ENCODE data around the gene TRHDE. TPM values are rescaled to one million over a fixed set of nuclear protein-coding genes. Genes with fewer than 3 reads are reported as not detected.

Gene TRHDE
- total RNA-seq, 4 donors from 2014 or later: 0.05 to 0.81 (median 0.40) TPM

DNA sequence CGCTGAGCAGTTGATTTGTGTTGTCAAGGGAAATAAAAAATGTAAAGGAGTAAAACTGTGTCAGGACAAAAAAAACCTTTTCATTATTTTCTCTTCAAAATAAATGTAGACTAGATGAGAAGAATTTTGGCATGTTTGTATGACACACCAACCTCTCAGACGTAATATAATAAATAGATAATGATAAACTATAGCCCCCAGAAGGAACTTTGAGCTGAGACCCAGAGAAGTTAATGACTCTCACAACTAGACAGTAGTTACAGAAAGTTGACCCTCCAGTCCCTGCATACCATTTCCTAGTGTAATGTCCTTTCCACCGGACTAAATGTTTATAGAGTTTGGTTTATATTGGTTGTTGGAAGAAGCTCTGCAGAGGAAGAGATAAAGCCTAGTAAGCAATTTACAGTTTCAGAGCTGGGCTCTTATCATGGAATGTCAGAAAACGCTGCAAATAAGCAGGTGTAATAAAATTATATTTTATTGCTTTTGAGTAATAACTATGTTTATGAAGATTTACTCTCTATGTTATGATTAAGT lies 97.3 kb downstream of the TRHDE start:
- Histone ChIP-seq H3K4me3 (replicated peaks in 1 of 3) (no peak overlapping the region), H3K27me3 (no peaks in the 10 kb centered on the region), H3K36me3 (no peaks in the 10 kb centered on the region), H3K4me1 (no peaks in the 10 kb centered on the region), H3K9me3 (no peaks in the 10 kb centered on the region), H3K27ac (no peak overlapping the region)
- intact Hi-C loops (cut with DNase I): no loop called here
- 56 to 59% methylated on average over 4 of the region's 4 CpGs for WGBS, 2 donors
- TF ChIP-seq POLR2A (IDR thresholded peaks at IDR 0.05): no peak
- TF ChIP-seq, protein P1, sequence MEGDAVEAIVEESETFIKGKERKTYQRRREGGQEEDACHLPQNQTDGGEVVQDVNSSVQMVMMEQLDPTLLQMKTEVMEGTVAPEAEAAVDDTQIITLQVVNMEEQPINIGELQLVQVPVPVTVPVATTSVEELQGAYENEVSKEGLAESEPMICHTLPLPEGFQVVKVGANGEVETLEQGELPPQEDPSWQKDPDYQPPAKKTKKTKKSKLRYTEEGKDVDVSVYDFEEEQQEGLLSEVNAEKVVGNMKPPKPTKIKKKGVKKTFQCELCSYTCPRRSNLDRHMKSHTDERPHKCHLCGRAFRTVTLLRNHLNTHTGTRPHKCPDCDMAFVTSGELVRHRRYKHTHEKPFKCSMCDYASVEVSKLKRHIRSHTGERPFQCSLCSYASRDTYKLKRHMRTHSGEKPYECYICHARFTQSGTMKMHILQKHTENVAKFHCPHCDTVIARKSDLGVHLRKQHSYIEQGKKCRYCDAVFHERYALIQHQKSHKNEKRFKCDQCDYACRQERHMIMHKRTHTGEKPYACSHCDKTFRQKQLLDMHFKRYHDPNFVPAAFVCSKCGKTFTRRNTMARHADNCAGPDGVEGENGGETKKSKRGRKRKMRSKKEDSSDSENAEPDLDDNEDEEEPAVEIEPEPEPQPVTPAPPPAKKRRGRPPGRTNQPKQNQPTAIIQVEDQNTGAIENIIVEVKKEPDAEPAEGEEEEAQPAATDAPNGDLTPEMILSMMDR (IDR thresholded peaks at IDR 0.05): no peak
- no peak for DNase-seq

DNA sequence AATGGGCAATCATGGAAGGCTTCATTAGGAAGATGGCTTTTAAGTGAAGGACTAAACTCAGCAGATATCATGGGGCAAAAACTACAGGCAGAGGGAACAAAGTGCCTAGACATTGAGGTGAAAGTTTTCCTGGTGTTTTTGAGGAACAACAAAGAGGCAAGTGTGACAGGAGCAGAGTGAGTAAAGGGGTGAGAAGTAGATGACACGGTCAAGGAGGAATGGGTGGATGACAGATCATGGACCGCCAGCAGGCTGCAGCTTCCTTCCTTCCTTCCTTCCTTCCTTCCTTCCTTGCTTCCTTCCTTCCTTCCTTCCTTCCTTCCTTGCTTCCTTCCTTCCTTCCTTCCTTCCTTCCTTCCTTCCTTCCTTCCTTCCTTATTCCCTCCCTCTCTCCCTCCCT lies 108.3 kb downstream of the TRHDE start:
- intact Hi-C loops (cut with DNase I): no loop called here
- Histone ChIP-seq H3K4me1 (no peaks in the 10 kb centered on the region), H3K27ac (no peak overlapping the region), H3K9me3 (no peaks in the 10 kb centered on the region), H3K4me3 (replicated peaks in 1 of 3) (no peak overlapping the region), H3K27me3 (no peaks in the 10 kb centered on the region), H3K36me3 (no peaks in the 10 kb centered on the region)
- no peak for DNase-seq
- 86 to 90% methylated on average over 2 of the region's 2 CpGs for WGBS, 2 donors
- no peak for TF ChIP-seq POLR2A (IDR thresholded peaks at IDR 0.05)
- TF ChIP-seq, protein P1 (IDR thresholded peaks at IDR 0.05): no peak

DNA sequence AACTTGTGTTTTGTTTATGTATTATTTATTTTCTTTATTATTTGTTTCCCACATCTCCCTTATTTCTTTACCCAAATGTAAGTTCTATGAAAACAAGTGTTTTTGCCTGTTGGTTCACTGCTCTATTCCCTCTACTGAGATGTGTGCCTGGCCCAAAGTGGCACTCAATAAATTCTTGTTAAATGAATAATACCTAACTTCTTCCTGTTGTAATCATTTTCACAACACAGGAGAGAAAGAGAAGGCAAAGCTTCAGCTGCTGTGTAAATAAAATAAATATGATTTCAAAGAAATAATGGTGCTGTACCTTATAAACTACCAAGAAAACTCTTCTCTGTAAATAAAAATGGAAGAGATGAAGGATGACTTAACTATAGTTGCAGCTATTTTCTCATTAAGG lies 116.2 kb downstream of the TRHDE start:
- H3K9me3 ChIP-seq: no peaks in the 10 kb centered on the region
- TF ChIP-seq, protein P1 (IDR thresholded peaks at IDR 0.05): no peak
- TF ChIP-seq POLR2A (IDR thresholded peaks at IDR 0.05): no peak
- H3K4me3 ChIP-seq (replicated peaks in 1 of 3): no peak overlapping the region
- no peak for DNase-seq
- H3K27me3 ChIP-seq: no peaks in the 10 kb centered on the region
- H3K4me1 ChIP-seq: no peaks in the 10 kb centered on the region
- no peak overlapping the region for H3K27ac ChIP-seq
- H3K36me3 ChIP-seq: no peaks in the 10 kb centered on the region
- intact Hi-C loops (cut with DNase I): no loop called here

DNA sequence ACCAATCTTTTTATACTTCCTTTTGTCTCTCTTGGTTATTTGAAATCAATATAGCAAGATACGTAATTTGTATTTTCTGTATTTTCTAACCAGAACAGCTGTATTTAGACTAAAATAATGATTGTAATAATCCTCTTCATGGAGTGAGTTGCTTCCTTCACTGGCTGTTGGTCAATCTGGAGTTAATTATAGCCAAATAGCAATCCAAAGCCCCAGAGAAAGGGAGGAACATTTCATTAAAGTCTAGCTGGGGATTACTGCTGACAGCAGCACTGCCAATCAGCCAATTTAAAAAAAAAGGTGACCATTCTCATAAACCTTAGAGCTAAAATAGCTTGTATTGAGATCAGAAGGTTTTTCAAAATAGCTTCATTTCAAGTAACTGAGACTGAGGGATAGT lies 118.0 kb downstream of the TRHDE start:
- WGBS, 2 donors: 84 to 87% methylated on average over 1 of the region's 1 CpG
- DNase-seq: no peak
- no peaks in the 10 kb centered on the region for H3K27me3 ChIP-seq
- TF ChIP-seq POLR2A (IDR thresholded peaks at IDR 0.05): no peak
- TF ChIP-seq, protein P1 (IDR thresholded peaks at IDR 0.05): no peak
- no peak overlapping the region for H3K27ac ChIP-seq
- no peaks in the 10 kb centered on the region for H3K4me1 ChIP-seq
- no peaks in the 10 kb centered on the region for H3K9me3 ChIP-seq
- intact Hi-C loops (cut with DNase I): no loop called here
- H3K36me3 ChIP-seq: no peaks in the 10 kb centered on the region
- no peak overlapping the region for H3K4me3 ChIP-seq (replicated peaks in 1 of 3)

DNA sequence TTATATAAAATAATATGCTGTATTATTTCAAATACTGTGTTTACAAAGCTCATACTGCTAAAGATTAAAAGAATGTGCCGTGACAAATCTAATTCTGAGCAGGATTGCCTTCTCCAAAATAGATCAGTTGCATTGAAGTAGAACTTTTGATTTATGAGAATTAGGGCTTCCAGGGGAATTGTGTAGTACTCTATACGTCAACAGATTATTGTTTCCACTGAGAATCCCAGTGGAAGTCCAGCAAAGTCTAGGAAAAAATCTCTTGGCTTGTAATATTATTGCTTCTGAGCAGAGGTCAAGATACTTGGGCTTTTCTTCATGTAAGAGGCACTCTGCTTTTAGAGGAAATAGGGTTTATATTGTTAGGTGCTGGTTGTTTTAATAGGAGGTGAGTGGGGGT lies 133.9 kb downstream of the TRHDE start:
- DNase-seq: no peak
- WGBS, 2 donors: 60 to 63% methylated on average over 2 of the region's 2 CpGs
- H3K27ac ChIP-seq: no peak overlapping the region
- no peak overlapping the region for H3K4me3 ChIP-seq (replicated peaks in 1 of 3)
- TF ChIP-seq, protein P1 (IDR thresholded peaks at IDR 0.05): no peak
- no peak for TF ChIP-seq POLR2A (IDR thresholded peaks at IDR 0.05)
- H3K27me3 ChIP-seq: no peaks in the 10 kb centered on the region
- no peaks in the 10 kb centered on the region for H3K4me1 ChIP-seq
- no peaks in the 10 kb centered on the region for H3K36me3 ChIP-seq
- H3K9me3 ChIP-seq: no peaks in the 10 kb centered on the region
- intact Hi-C loops (cut with DNase I): no loop called here
